Effector memory CD4-positive, alpha-beta T cell (primary cell): ENCODE measurements around the gene FUT1.

Source experiments
- DNase-seq, 3 donors: peaks; one replicate each; pipeline ENCODE4 v3.0.0-alpha.2; 2020
- H3K27ac ChIP-seq: 2 replicates; pipeline ENCODE4 v1.7.0; 2013; ENCODE audit warnings: mild to moderate bottlenecking, low read length, moderate library complexity; ENCODE audit not compliant: insufficient read depth, poor library complexity, severe bottlenecking
- H3K27me3 ChIP-seq: replicated peaks from 2 replicates; pipeline ENCODE4 v1.7.0; 2013; ENCODE audit warnings: mild to moderate bottlenecking, low read length; ENCODE audit not compliant: insufficient read depth, control insufficient read depth, poor library complexity, severe bottlenecking
- H3K36me3 ChIP-seq: 2 replicates; pipeline ENCODE4 v1.7.0; 2013; ENCODE audit warnings: mild to moderate bottlenecking, low read length, moderate library complexity; ENCODE audit not compliant: control insufficient read depth, insufficient read depth
- H3K4me1 ChIP-seq: 2 replicates; pipeline ENCODE4 v1.7.0; 2013; ENCODE audit warnings: low read length, mild to moderate bottlenecking; ENCODE audit not compliant: control insufficient read depth, insufficient read depth, poor library complexity, severe bottlenecking
- H3K4me3 ChIP-seq: 2 replicates; pipeline ENCODE4 v1.7.0; 2013; ENCODE audit warnings: low read length, low read depth, mild to moderate bottlenecking; ENCODE audit not compliant: insufficient read depth, poor library complexity, severe bottlenecking
- H3K9me3 ChIP-seq: 2 replicates; pipeline ENCODE4 v1.7.0; 2013; ENCODE audit warnings: mild to moderate bottlenecking, low read length, moderate library complexity; ENCODE audit not compliant: control insufficient read depth

Gene FUT1

GRCh38 chr19:48755084-48755641, 2.7 kb upstream of the FUT1 start, which contains the start of gene FGF21:
FGF21 (plus strand) TSS chr19:48755524; CDS start chr19:48756237, 713 bp downstream.
- no peaks in the 10 kb centered on the region for H3K9me3 ChIP-seq

DNA sequence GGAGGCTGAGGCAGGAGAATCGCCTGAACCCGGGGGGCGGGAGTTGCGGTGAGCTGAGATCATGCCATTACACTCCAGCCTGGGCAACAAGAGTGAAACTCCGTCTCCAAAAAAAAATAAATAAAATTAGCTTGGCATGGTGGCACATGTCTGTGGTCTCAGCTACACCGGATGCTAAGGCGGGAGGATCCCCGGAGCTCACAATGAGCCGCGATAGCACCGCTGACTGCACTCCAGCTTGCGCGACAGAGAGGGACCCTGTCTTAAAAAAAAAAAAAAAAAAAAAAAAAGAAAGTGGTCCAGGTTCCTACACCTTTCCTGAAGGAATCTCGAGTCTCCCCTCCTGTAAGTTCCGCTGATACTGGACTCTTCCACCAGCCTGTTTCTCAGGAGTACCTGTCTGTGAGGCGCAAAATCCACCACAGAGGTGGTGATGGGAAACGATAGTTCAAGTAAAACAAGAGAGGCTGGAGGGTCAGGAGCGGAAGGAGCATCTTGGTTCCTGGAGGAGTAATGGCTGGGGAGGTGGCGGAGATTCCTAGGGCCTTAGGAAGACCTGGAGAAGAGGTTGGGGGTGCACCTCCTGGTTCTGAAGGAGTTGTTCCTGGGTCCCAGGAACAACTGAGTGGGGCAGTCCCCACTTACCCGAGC, 471 bp downstream of the FUT1 start:
- Histone ChIP-seq H3K27ac (no peak overlapping the region), H3K27me3 (peaks cover 4% of the 10 kb centered on the region), H3K9me3 (no peaks in the 10 kb centered on the region), H3K4me1 (peaks cover 17% of the 10 kb centered on the region), H3K4me3 (peak overlapping the region; percentile 58), H3K36me3 (no peaks in the 10 kb centered on the region)
- DNase-seq = no peak

More at GRCh38 chr19:48755084-48755641, 2.7 kb upstream of the FUT1 start, which contains the start of gene FGF21:
- H3K36me3 ChIP-seq = no peaks in the 10 kb centered on the region
- peaks cover 4% of the 10 kb centered on the region for H3K27me3 ChIP-seq
- DNase-seq = no peak
- no peak within 1 kb of the TSS for H3K4me3 ChIP-seq
- H3K27ac ChIP-seq = no peak within 1 kb of the TSS
- peaks cover 15% of the 10 kb centered on the region for H3K4me1 ChIP-seq

GRCh38 chr19:48750771-48751504, 1.5 kb downstream of the FUT1 start:
- no peak overlapping the region for H3K4me3 ChIP-seq
- no peaks in the 10 kb centered on the region for H3K36me3 ChIP-seq
- peaks cover 20% of the 10 kb centered on the region for H3K4me1 ChIP-seq
- H3K9me3 ChIP-seq = no peaks in the 10 kb centered on the region
- no peak overlapping the region for H3K27ac ChIP-seq
- no peak for DNase-seq
- H3K27me3 ChIP-seq = peaks cover 4% of the 10 kb centered on the region

DNA sequence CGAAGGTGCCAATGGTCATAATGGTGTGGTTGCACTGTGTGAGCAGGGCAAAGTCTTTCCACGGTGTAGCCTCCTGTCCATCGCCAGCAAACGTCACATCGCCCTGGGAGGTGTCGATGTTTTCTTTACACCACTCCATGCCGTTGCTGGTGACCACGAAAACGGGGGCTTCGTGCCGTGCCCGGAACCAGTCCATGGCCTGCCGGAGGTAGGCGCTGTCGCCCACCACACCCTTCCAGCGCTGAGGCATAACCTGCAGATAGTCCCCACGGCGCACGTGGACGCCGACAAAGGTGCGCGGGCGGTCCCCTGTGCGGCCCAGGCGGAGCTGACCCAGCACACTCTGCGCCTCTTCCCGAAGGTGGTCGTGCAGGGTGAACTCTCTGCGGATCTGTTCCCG, 2.1 kb downstream of the FUT1 start:
- no peaks in the 10 kb centered on the region for H3K9me3 ChIP-seq
- H3K27me3 ChIP-seq = peaks cover 8% of the 10 kb centered on the region

GRCh38 chr19:48749571-48750198, 2.8 kb downstream of the FUT1 start:
- DNase-seq = no peak
- Histone ChIP-seq H3K36me3 (no peaks in the 10 kb centered on the region), H3K27me3 (peaks cover 5% of the 10 kb centered on the region), H3K27ac (no peak overlapping the region), H3K4me1 (peaks cover 26% of the 10 kb centered on the region), H3K9me3 (no peaks in the 10 kb centered on the region), H3K4me3 (no peak overlapping the region)

More for the DNA sequence above, 2.1 kb downstream of the FUT1 start:
- Histone ChIP-seq H3K4me3 (no peak overlapping the region), H3K4me1 (peaks cover 24% of the 10 kb centered on the region), H3K27ac (no peak overlapping the region), H3K36me3 (no peaks in the 10 kb centered on the region)
- DNase-seq = no peak

DNA sequence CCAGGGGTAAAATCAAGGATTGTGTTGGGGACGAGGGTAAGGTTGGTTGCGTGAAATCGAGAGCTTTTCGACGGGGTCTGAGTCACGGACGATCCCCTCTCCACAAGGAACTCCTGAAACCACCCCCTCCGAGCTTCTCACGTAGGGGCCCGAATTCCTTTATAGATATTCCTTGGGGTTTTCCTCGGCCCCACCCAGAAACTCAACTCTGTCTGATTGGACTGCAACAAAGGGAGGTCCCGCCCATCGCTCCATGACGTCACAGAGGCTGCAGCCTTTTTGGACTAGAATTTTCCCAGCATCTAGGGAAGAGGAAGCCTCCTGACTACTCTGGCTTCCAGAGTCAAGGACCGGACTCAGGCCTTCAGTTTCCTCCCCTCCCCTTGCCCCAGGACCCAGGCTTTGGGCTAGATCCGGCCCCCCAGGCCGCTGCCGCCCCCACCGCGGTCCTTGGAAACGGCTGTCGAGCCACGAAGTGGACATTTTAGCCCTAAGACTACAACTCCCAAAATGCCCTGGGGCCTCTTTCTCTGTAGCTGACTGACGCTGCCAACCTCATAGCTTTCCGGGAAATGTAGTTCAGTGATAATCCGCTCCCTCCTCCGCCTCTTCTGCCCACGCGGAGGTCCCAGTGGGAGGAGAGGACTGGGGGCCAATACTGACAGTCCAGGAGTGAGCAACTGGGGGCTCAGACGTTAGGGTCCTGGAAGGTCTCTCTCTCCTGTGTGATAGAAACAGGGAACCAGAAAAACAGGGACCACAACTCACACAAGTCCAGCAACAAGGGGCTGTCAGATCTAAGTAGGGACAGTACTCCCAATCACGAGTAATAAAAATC, 5.5 kb downstream of the FUT1 start, which contains the start of gene IZUMO1:
IZUMO1 (minus strand) TSS at position 172 of the 838 bp plus-strand sequence. CDS start 1,050 bp downstream, outside the sequence.
- H3K4me1 ChIP-seq = peaks cover 11% of the 10 kb centered on the region
- H3K9me3 ChIP-seq = no peaks in the 10 kb centered on the region
- no peaks in the 10 kb centered on the region for H3K36me3 ChIP-seq
- H3K27me3 ChIP-seq = peaks cover 5% of the 10 kb centered on the region
- no peak within 1 kb of the TSS for H3K4me3 ChIP-seq
- DNase-seq = peak in 1 of 3 donors; percentile 21
- H3K27ac ChIP-seq = no peak within 1 kb of the TSS

GRCh38 chr19:48746110-48746509, 6.3 kb downstream of the FUT1 start:
- Histone ChIP-seq H3K27me3 (peaks cover 5% of the 10 kb centered on the region), H3K4me1 (peaks cover 11% of the 10 kb centered on the region), H3K27ac (no peak overlapping the region), H3K9me3 (no peaks in the 10 kb centered on the region), H3K36me3 (no peaks in the 10 kb centered on the region), H3K4me3 (no peak overlapping the region)
- no peak for DNase-seq

- H3K27me3 ChIP-seq = peaks cover 5% of the 10 kb centered on the region
- no peak overlapping the region for H3K27ac ChIP-seq
- peak in 2 of 3 donors; percentile 17 to 40 for DNase-seq
- no peaks in the 10 kb centered on the region for H3K36me3 ChIP-seq
- H3K4me3 ChIP-seq = no peak overlapping the region
- H3K9me3 ChIP-seq = no peaks in the 10 kb centered on the region
- H3K4me1 ChIP-seq = peaks cover 15% of the 10 kb centered on the region
Measured at GRCh38 chr19:48745208-48745995, 7.0 kb downstream of the FUT1 start.

DNA sequence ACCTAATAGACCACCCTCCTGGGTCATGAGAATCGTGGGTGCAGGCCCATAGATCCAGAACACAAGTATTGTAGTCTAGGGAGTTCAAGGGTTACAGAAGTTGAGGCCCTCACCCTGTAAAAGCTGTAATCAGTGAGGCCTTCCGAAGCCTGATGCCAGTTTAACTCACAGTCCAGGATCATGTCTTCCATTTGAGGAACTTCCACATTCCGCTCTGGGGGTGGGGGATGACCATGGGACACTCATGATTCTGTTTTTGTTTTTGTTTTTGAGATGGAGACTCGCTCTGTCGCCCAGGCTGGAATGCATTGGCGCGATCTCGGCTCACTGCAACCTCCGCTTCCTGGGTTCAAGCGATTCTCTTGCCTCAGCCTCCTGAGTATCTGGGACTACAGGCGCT, 10.3 kb downstream of the FUT1 start:
- H3K27me3 ChIP-seq = peaks cover 5% of the 10 kb centered on the region

More for the DNA sequence above, 10.3 kb downstream of the FUT1 start:
- Histone ChIP-seq H3K4me3 (no peak overlapping the region), H3K27ac (no peak overlapping the region), H3K9me3 (no peaks in the 10 kb centered on the region), H3K36me3 (no peaks in the 10 kb centered on the region), H3K4me1 (peaks cover 28% of the 10 kb centered on the region)
- DNase-seq = no peak
